ENCODE measurements around the gene LRIF1. TPM values are rescaled to one million over a fixed set of nuclear protein-coding genes. Genes with fewer than 3 reads are reported as not detected.
"Not testable (repeated sequence)": the region's sequence is repeated elsewhere in the genome, so short reads cannot be mapped to it uniquely, and the experiment has no call there.

The LRIF1 gene
- total RNA-seq, 1 experiment from 2014 or later, result 41.5 TPM

- no peak for DNase-seq (ENCODE audit: extremely low read depth, low read depth)
These were observed 11.7 kb downstream of the LRIF1 start for GRCh38 chr1:110952031-110952430.

- DNase-seq (ENCODE audit: extremely low read depth, low read depth), result no peak
These were observed 12.6 kb downstream of the LRIF1 start for GRCh38 chr1:110951161-110951560.

GRCh38 chr1:110948038-110948810 is 15.5 kb downstream of the LRIF1 start:
- DNase-seq (ENCODE audit: extremely low read depth, low read depth), result no peak

GRCh38 chr1:110945626-110946025 is 18.1 kb downstream of the LRIF1 start:
- no peak for DNase-seq (ENCODE audit: extremely low read depth, low read depth)

- DNase-seq (ENCODE audit: extremely low read depth, low read depth), result no peak
These were observed 18.9 kb downstream of the LRIF1 start for GRCh38 chr1:110944806-110945205.

- no peak for DNase-seq (ENCODE audit: extremely low read depth, low read depth)
These were observed 27.2 kb downstream of the LRIF1 start for GRCh38 chr1:110936567-110936966.

GRCh38 chr1:110931097-110931496 is 32.6 kb downstream of the LRIF1 start:
- DNase-seq (ENCODE audit: extremely low read depth, low read depth), result not testable (repeated sequence)

- no peak for DNase-seq (ENCODE audit: extremely low read depth, low read depth)
These were observed 34.8 kb downstream of the LRIF1 start for GRCh38 chr1:110928904-110929303.

GRCh38 chr1:110928191-110928590 is 35.5 kb downstream of the LRIF1 start:
- DNase-seq (ENCODE audit: extremely low read depth, low read depth), result no peak

GRCh38 chr1:110927484-110928075 is 36.1 kb downstream of the LRIF1 start:
- no peak for DNase-seq (ENCODE audit: extremely low read depth, low read depth)

- DNase-seq (ENCODE audit: extremely low read depth, low read depth), result no peak
These were observed 41.8 kb downstream of the LRIF1 start for GRCh38 chr1:110921953-110922352.

GRCh38 chr1:110918016-110918415 is 45.7 kb downstream of the LRIF1 start:
- no peak for DNase-seq (ENCODE audit: extremely low read depth, low read depth)

- DNase-seq (ENCODE audit: extremely low read depth, low read depth), result peak; percentile 58
These were observed 46.9 kb downstream of the LRIF1 start for GRCh38 chr1:110916669-110917306.

- no peak for DNase-seq (ENCODE audit: extremely low read depth, low read depth)
These were observed 47.5 kb downstream of the LRIF1 start for GRCh38 chr1:110916274-110916668.

GRCh38 chr1:110915804-110916203 is 47.9 kb downstream of the LRIF1 start:
- DNase-seq (ENCODE audit: extremely low read depth, low read depth), result no peak

- DNase-seq (ENCODE audit: extremely low read depth, low read depth), result no peak
These were observed 49.0 kb downstream of the LRIF1 start for GRCh38 chr1:110914676-110915075.

- no peak for DNase-seq (ENCODE audit: extremely low read depth, low read depth)
These were observed 50.9 kb downstream of the LRIF1 start for GRCh38 chr1:110912784-110913183.

GRCh38 chr1:110903853-110904500 is 59.7 kb downstream of the LRIF1 start:
- no peak for DNase-seq (ENCODE audit: extremely low read depth, low read depth)

- no peak for DNase-seq (ENCODE audit: extremely low read depth, low read depth)
These were observed 60.8 kb downstream of the LRIF1 start for GRCh38 chr1:110902820-110903463.

GRCh38 chr1:110899458-110899843 is 64.3 kb downstream of the LRIF1 start:
- DNase-seq (ENCODE audit: extremely low read depth, low read depth), result no peak
